HK-2 (cell line): ENCODE results near the gene SCN2B.

Source experiments
- DNase-seq: peaks from one replicate; pipeline ENCODE4 v3.0.0-alpha.2; 2018; ENCODE audit not compliant: unreplicated experiment

The SCN2B gene

GRCh38 chr11:118175993-118176777 lies at the start of gene SCN2B:
SCN2B (minus strand) TSS chr11:118176639; CDS start chr11:118176431, 208 bp downstream.
- DNase-seq: no peak

- DNase-seq: no peak
Measured at GRCh38 chr11:118224511-118225188, 48.2 kb upstream of the SCN2B start, which contains the start of gene JAML. JAML (minus strand) TSS chr11:118225011; CDS start chr11:118214866, 10,145 bp downstream.

- DNase-seq: no peak
Measured at GRCh38 chr11:118223992-118224391, 47.6 kb upstream of the SCN2B start.

- no peak for DNase-seq
Measured at GRCh38 chr11:118223570-118223969, 47.1 kb upstream of the SCN2B start.

GRCh38 chr11:118222437-118222836 lies 46.0 kb upstream of the SCN2B start:
- no peak for DNase-seq

- DNase-seq: no peak
Measured at GRCh38 chr11:118221419-118221818, 45.0 kb upstream of the SCN2B start.

GRCh38 chr11:118219732-118220131 lies 43.3 kb upstream of the SCN2B start:
- no peak for DNase-seq

- DNase-seq: no peak
Measured at GRCh38 chr11:118219244-118219643, 42.8 kb upstream of the SCN2B start.

GRCh38 chr11:118217575-118217974 lies 41.1 kb upstream of the SCN2B start:
- no peak for DNase-seq

GRCh38 chr11:118216621-118217481 lies 40.4 kb upstream of the SCN2B start:
- DNase-seq: no peak

- no peak for DNase-seq
Measured at GRCh38 chr11:118215765-118216164, 39.3 kb upstream of the SCN2B start.

- DNase-seq: no peak
Measured at GRCh38 chr11:118215262-118215661, 38.8 kb upstream of the SCN2B start.

- no peak for DNase-seq
Measured at GRCh38 chr11:118214210-118214914, 37.9 kb upstream of the SCN2B start.

GRCh38 chr11:118213781-118214180 lies 37.3 kb upstream of the SCN2B start:
- no peak for DNase-seq

- no peak for DNase-seq
Measured at GRCh38 chr11:118213201-118213600, 36.8 kb upstream of the SCN2B start.

- no peak for DNase-seq
Measured at GRCh38 chr11:118212781-118213191, 36.3 kb upstream of the SCN2B start.

GRCh38 chr11:118212131-118212725 lies 35.8 kb upstream of the SCN2B start:
- DNase-seq: no peak

GRCh38 chr11:118211006-118211405 lies 34.6 kb upstream of the SCN2B start:
- no peak for DNase-seq

- no peak for DNase-seq
Measured at GRCh38 chr11:118210323-118210722, 33.9 kb upstream of the SCN2B start.

GRCh38 chr11:118209033-118209432 lies 32.6 kb upstream of the SCN2B start:
- no peak for DNase-seq

- no peak for DNase-seq
Measured at GRCh38 chr11:118207079-118207478, 30.6 kb upstream of the SCN2B start.
